Measurements from ENCODE around the gene CHRND. TPM values are rescaled to one million over a fixed set of nuclear protein-coding genes. Genes with fewer than 3 reads are reported as not detected.

The CHRND gene
- total RNA-seq, 1 donor from 2014 or later: not detected

- Histone ChIP-seq H3K4me3 (ENCODE audit: low read depth, low read length) (no peak overlapping the region), H3K27me3 (ENCODE audit: control insufficient read depth, insufficient read depth, low read length) (peaks cover 30% of the 10 kb centered on the region), H3K36me3 (ENCODE audit: control insufficient read depth, insufficient read depth, low read length) (no peaks in the 10 kb centered on the region)
- DNase-seq (ENCODE audit: low read depth): no peak
- no peak for TF ChIP-seq CTCF (IDR thresholded peaks at IDR 0.05; ENCODE audit: insufficient read depth, low read length, poor library complexity, severe bottlenecking)
Observed at GRCh38 chr2:232535761-232536530, 10.0 kb downstream of the CHRND start.

- DNase-seq (ENCODE audit: low read depth): no peak
- peaks cover 30% of the 10 kb centered on the region for H3K27me3 ChIP-seq (ENCODE audit: control insufficient read depth, insufficient read depth, low read length)
- peak; percentile 31 for TF ChIP-seq CTCF (IDR thresholded peaks at IDR 0.05; ENCODE audit: insufficient read depth, low read length, poor library complexity, severe bottlenecking)
- H3K4me3 ChIP-seq (ENCODE audit: low read depth, low read length): no peak overlapping the region
- H3K36me3 ChIP-seq (ENCODE audit: control insufficient read depth, insufficient read depth, low read length): no peaks in the 10 kb centered on the region
Observed at GRCh38 chr2:232537079-232537478, 11.1 kb downstream of the CHRND start.

GRCh38 chr2:232537499-232537898 lies 11.5 kb downstream of the CHRND start:
- DNase-seq (ENCODE audit: low read depth): no peak
- H3K4me3 ChIP-seq (ENCODE audit: low read depth, low read length): no peak overlapping the region
- H3K36me3 ChIP-seq (ENCODE audit: control insufficient read depth, insufficient read depth, low read length): no peaks in the 10 kb centered on the region
- TF ChIP-seq CTCF (IDR thresholded peaks at IDR 0.05; ENCODE audit: insufficient read depth, low read length, poor library complexity, severe bottlenecking): no peak
- H3K27me3 ChIP-seq (ENCODE audit: control insufficient read depth, insufficient read depth, low read length): peaks cover 30% of the 10 kb centered on the region

- DNase-seq (ENCODE audit: low read depth): no peak
- no peak for TF ChIP-seq CTCF (IDR thresholded peaks at IDR 0.05; ENCODE audit: insufficient read depth, low read length, poor library complexity, severe bottlenecking)
- Histone ChIP-seq H3K4me3 (ENCODE audit: low read depth, low read length) (no peak overlapping the region), H3K27me3 (ENCODE audit: control insufficient read depth, insufficient read depth, low read length) (peaks cover 30% of the 10 kb centered on the region), H3K36me3 (ENCODE audit: control insufficient read depth, insufficient read depth, low read length) (no peaks in the 10 kb centered on the region)
Observed at GRCh38 chr2:232538671-232539070, 12.7 kb downstream of the CHRND start.

GRCh38 chr2:232539298-232540231 lies 13.6 kb downstream of the CHRND start, which contains the start of gene CHRNG:
TSS of gene CHRNG (plus strand) at chr2:232539692. CDS start at chr2:232539748, 56 bp downstream.
- Histone ChIP-seq H3K36me3 (ENCODE audit: control insufficient read depth, insufficient read depth, low read length) (no peaks in the 10 kb centered on the region), H3K27me3 (ENCODE audit: control insufficient read depth, insufficient read depth, low read length) (peaks cover 27% of the 10 kb centered on the region), H3K4me3 (ENCODE audit: low read depth, low read length) (no peak within 1 kb of the TSS)
- DNase-seq (ENCODE audit: low read depth): no peak
- TF ChIP-seq CTCF (IDR thresholded peaks at IDR 0.05; ENCODE audit: insufficient read depth, low read length, poor library complexity, severe bottlenecking): no peak
